Endothelial cell of umbilical vein (primary cell): ENCODE measurements around the gene LIN7A. TPM values are rescaled to one million over a fixed set of nuclear protein-coding genes. Genes with fewer than 3 reads are reported as not detected.

ENCODE experiments used
- BruUV-seq: library from RNA; stranded (reverse); fragments of 400-500 nt; replicated peaks from 2 replicates; lab custom pipeline; 2021; lab: Mats Ljungman, UMichigan
- CTCF ChIA-PET: fragments of 300-600, 350-600 bp; sonication (Branson Sonifier 250); formaldehyde crosslinking; loops from one replicate; lab custom pipeline; 2021; ENCODE audit warnings: antibody characterized with exemption, inconsistent platforms; lab: Charles Lee
- POLR2A ChIA-PET: fragments of 300-600, 350-600 bp; sonication (Branson Sonifier 250); formaldehyde crosslinking; loops from one replicate; lab custom pipeline; 2021; ENCODE audit warnings: antibody characterized with exemption, inconsistent platforms; lab: Charles Lee
- DNase-seq: peaks from one replicate; pipeline ENCODE4 v3.0.0-alpha.2; 2011; ENCODE audit warnings: low read depth, low spot score
- FAIRE-seq: peaks from 2 replicates; lab custom pipeline; 2011; peaks lifted over from hg19 to GRCh38; lab: Jason Lieb, UNC
- H2AFZ ChIP-seq: 2 replicates; pipeline ENCODE4 v1.6.0; 2012; ENCODE audit warnings: low read depth, low read length, control low read depth, inconsistent platforms
- H3K27ac ChIP-seq: 2 replicates; pipeline ENCODE4 v1.5.1; 2011; ENCODE audit warnings: low read depth, mild to moderate bottlenecking, control low read depth, low read length, moderate library complexity; ENCODE audit not compliant: insufficient read depth
- H3K27me3 ChIP-seq, 2 experiments: 2 replicates each; pipeline versions ENCODE4 v1.6.0 to v1.6.1; 2011; ENCODE audit warnings: low read length in 2 of 2, mixed read lengths in 1 of 2; ENCODE audit not compliant: control insufficient read depth in 2 of 2, insufficient read depth in 2 of 2
- H3K36me3 ChIP-seq, 2 experiments: 2 replicates in 1 of 2; 3 replicates in 1 of 2; pipeline ENCODE4 v1.5.1; 2011; ENCODE audit warnings: low read length in 2 of 2, mild to moderate bottlenecking in 1 of 2, moderate library complexity in 1 of 2; ENCODE audit not compliant: control insufficient read depth in 2 of 2, insufficient read depth in 2 of 2; ENCODE audit errors: extremely low read depth in 1 of 2
- H3K4me1 ChIP-seq: 3 replicates; pipeline ENCODE4 v1.5.1; 2011; ENCODE audit warnings: mild to moderate bottlenecking, low read length; ENCODE audit not compliant: control insufficient read depth, insufficient read depth; ENCODE audit errors: extremely low read depth
- H3K4me2 ChIP-seq: 2 replicates; pipeline ENCODE4 v1.6.1; 2011; ENCODE audit warnings: low read length, control low read depth, mixed read lengths; ENCODE audit not compliant: insufficient read depth
- H3K4me3 ChIP-seq, 3 experiments: fragments of 200-600 bp in 1 of 3; sonication (generic), shearing (Covaris generic) in 1 of 3; replicated peaks in 1 of 3; 2 replicates each; pipeline ENCODE4 v1.5.1; 2011 to 2016; ENCODE audit warnings: control low read depth in 3 of 3, low read length in 3 of 3, mild to moderate bottlenecking in 2 of 3, inconsistent platforms in 1 of 3, low read depth in 1 of 3, moderate library complexity in 1 of 3; ENCODE audit not compliant: insufficient read depth in 1 of 3
- H3K79me2 ChIP-seq: 2 replicates; pipeline ENCODE4 v1.6.0; 2012; ENCODE audit warnings: low read length, inconsistent platforms; ENCODE audit not compliant: control insufficient read depth, insufficient read depth
- H3K9ac ChIP-seq: replicated peaks from 2 replicates; pipeline ENCODE3; 2011; ENCODE audit warnings: low read length, control low read depth; ENCODE audit not compliant: insufficient read depth; ENCODE audit errors: extremely low read depth
- H3K9me1 ChIP-seq: replicated peaks from 3 replicates; pipeline ENCODE4 v1.6.0; 2011; ENCODE audit warnings: mild to moderate bottlenecking, low read length; ENCODE audit not compliant: control insufficient read depth, insufficient read depth; ENCODE audit errors: extremely low read depth
- H3K9me3 ChIP-seq: replicated peaks from 2 replicates; pipeline ENCODE4 v1.5.1; 2012; ENCODE audit warnings: low read length, inconsistent platforms; ENCODE audit not compliant: control insufficient read depth, insufficient read depth
- H4K20me1 ChIP-seq: replicated peaks from 2 replicates; pipeline ENCODE3; 2011; ENCODE audit warnings: mild to moderate bottlenecking, low read length; ENCODE audit not compliant: control insufficient read depth, insufficient read depth; ENCODE audit errors: extremely low read depth
- CTCF ChIP-seq, 2 donors: IDR thresholded peaks; 1 replicate in 1 of 2; 2 replicates in 1 of 2; pipeline ENCODE4 v1.5.1; 2011; ENCODE audit warnings: low read length in 2 of 2, mild to moderate bottlenecking in 2 of 2, moderate library complexity in 2 of 2, control low read depth in 1 of 2, inconsistent platforms in 1 of 2, low read depth in 1 of 2; ENCODE audit not compliant: insufficient read depth in 1 of 2; ENCODE audit errors: extremely low read depth in 1 of 2
- EZH2 ChIP-seq: IDR thresholded peaks from 2 replicates; pipeline ENCODE4 v1.6.1; 2012; ENCODE audit warnings: borderline replicate concordance, low read depth, mild to moderate bottlenecking, moderate library complexity, low read length, inconsistent platforms; ENCODE audit not compliant: severe bottlenecking
- FOS ChIP-seq: IDR thresholded peaks from 2 replicates; pipeline ENCODE4 v1.6.1; 2011; ENCODE audit warnings: mild to moderate bottlenecking, low read length, moderate library complexity, borderline replicate concordance; ENCODE audit not compliant: insufficient read depth
- GATA2 ChIP-seq: IDR thresholded peaks from 2 replicates; pipeline ENCODE4 v1.7.0; 2011; ENCODE audit warnings: low read depth, mild to moderate bottlenecking, moderate library complexity, mixed read lengths, low read length; ENCODE audit not compliant: insufficient read length, insufficient read depth
- JUN ChIP-seq: IDR thresholded peaks from 2 replicates; pipeline ENCODE4 v1.6.1; 2011; ENCODE audit warnings: borderline replicate concordance, low read depth; ENCODE audit not compliant: insufficient read length, insufficient read depth
- MAX ChIP-seq: IDR thresholded peaks from 2 replicates; pipeline ENCODE4 v1.6.1; 2011; ENCODE audit not compliant: insufficient read depth, insufficient read length
- MYC ChIP-seq: IDR thresholded peaks from one replicate; pipeline ENCODE4 v1.6.1; 2011; ENCODE audit warnings: mild to moderate bottlenecking, low read depth, low read length
- POLR2A ChIP-seq: IDR thresholded peaks from 2 replicates; pipeline ENCODE4 v1.6.1; 2012; ENCODE audit warnings: low read depth, mild to moderate bottlenecking, control low read depth, low read length
- POLR2AphosphoS5 ChIP-seq: IDR thresholded peaks from 2 replicates; pipeline ENCODE4 v1.6.1; 2012; ENCODE audit warnings: low read depth, mild to moderate bottlenecking, control low read depth, low read length, moderate library complexity; ENCODE audit not compliant: insufficient read depth
- dilution Hi-C: fragments of 300-500 bp; cut with MboI; formaldehyde crosslinking; loops from one replicate; pipeline ENCODE4 v1.15.0; 2019; ENCODE audit warnings: low sequenced_read_pairs; ENCODE audit not compliant: extremely low pct_ligation_motif_present
- intact Hi-C: fragments of 100-400 bp; cut with micrococcal nuclease; formaldehyde crosslinking; loops from one replicate; pipeline ENCODE4 v1.10.0; 2022
- polyA plus RNA-seq, 4 experiments: library from polyadenylated mRNA; depleted of rRNA in 3 of 4; stranded (reverse) in 3 of 4; unstranded in 1 of 4; fragments of >200 nt; gene quantifications; 2 replicates each; pipeline versions ENCODE4 v1.2.1 to v1.2.3, GENCODE V29; 2011 to 2012; ENCODE audit warnings: missing spikeins in 1 of 4
- total RNA-seq: library from RNA; stranded (reverse); gene quantifications from 2 replicates; pipeline ENCODE4 v1.2.3, GENCODE V29; 2021

The LIN7A gene
- total and polyA plus RNA-seq, 2 donors (not counting 3 experiments of a cell fraction or from before 2014, with no cell fraction given): 1.6 to 4.3 TPM

- FAIRE-seq: no peak
- DNase-seq: no peak
- CTCF ChIA-PET: interaction anchor here (1.0 to 1.7 kb wide), 3 partner anchors 17 to 22 kb away, joined by 4 to 8 read pairs (median 4); no protein-coding TSS in a partner anchor
- H4K20me1 ChIP-seq: no peaks in the 10 kb centered on the region
- H3K9ac ChIP-seq: no peak overlapping the region
- intact Hi-C loops (no loop called here), dilution Hi-C loops (no loop called here)
- H2AFZ ChIP-seq: no peak overlapping the region
- POLR2A ChIA-PET: no interaction called here
- H3K36me3 ChIP-seq: no peaks in the 10 kb centered on the region
- TF ChIP-seq GATA2 (no peak), FOS (no peak)
- H3K4me2 ChIP-seq: no peak overlapping the region
- H3K27me3 ChIP-seq: no peaks in the 10 kb centered on the region
- H3K79me2 ChIP-seq: no peaks in the 10 kb centered on the region
- H3K4me3 ChIP-seq: no peak overlapping the region
- H3K9me3 ChIP-seq: no peaks in the 10 kb centered on the region
- no peak overlapping the region for H3K27ac ChIP-seq
- no peaks in the 10 kb centered on the region for H3K4me1 ChIP-seq
- no peaks in the 10 kb centered on the region for H3K9me1 ChIP-seq
- no TSS peak for BruUV-seq
Measured at GRCh38 chr12:80858356-80858755, 79.4 kb downstream of the LIN7A start.

- H3K4me2 ChIP-seq: no peak overlapping the region
- no TSS peak for BruUV-seq
- H4K20me1 ChIP-seq: no peaks in the 10 kb centered on the region
- FAIRE-seq (no peak), DNase-seq (no peak)
- ChIA-PET CTCF (interaction anchor here (1.5 kb wide), 1 partner anchor 18 kb away, joined by 4 read pairs; no protein-coding TSS in a partner anchor), POLR2A (no interaction called here)
- TF ChIP-seq GATA2 (no peak), FOS (no peak), MAX (no peak), MYC (no peak), POLR2AphosphoS5 (no peak), EZH2 (no peak), POLR2A (no peak), JUN (no peak), CTCF (IDR thresholded peaks at IDR 0.05; ENCODE audit: extremely low read depth in 1 of 2, insufficient read depth in 1 of 2, low read depth in 1 of 2, low read length in 2 of 2) (no peak)
- intact Hi-C loops (no loop called here), dilution Hi-C loops (no loop called here)
- no peaks in the 10 kb centered on the region for H3K79me2 ChIP-seq
- no peak overlapping the region for H3K4me3 ChIP-seq
- H3K36me3 ChIP-seq: no peaks in the 10 kb centered on the region
- H3K9me1 ChIP-seq: no peaks in the 10 kb centered on the region
- H3K9ac ChIP-seq: no peak overlapping the region
- no peaks in the 10 kb centered on the region for H3K9me3 ChIP-seq
- no peaks in the 10 kb centered on the region for H3K4me1 ChIP-seq
- H3K27ac ChIP-seq: no peak overlapping the region
- H2AFZ ChIP-seq: no peak overlapping the region
- no peaks in the 10 kb centered on the region for H3K27me3 ChIP-seq
Measured at GRCh38 chr12:80857311-80857710, 80.4 kb downstream of the LIN7A start.
